Thyroid gland (tissue), 4 donors: ENCODE measurements around the gene SPTBN1. TPM values are rescaled to one million over a fixed set of nuclear protein-coding genes. Genes with fewer than 3 reads are reported as not detected.

ENCODE experiments used
- DNase-seq, 2 donors: peaks; one replicate each; pipeline ENCODE4 v3.0.0-alpha.2; 2019
- H3K27ac ChIP-seq, 3 donors: fragments of 200-600 bp; sonication (generic); 1 replicate in 2 of 3; 2 replicates in 1 of 3; pipeline ENCODE4 v1.5.1; 2016 to 2019; ENCODE audit warnings: mild to moderate bottlenecking in 1 of 3, moderate library complexity in 1 of 3
- H3K27me3 ChIP-seq: fragments of 200-600 bp; sonication (generic); one replicate; pipeline ENCODE4 v1.5.1; 2019
- H3K36me3 ChIP-seq, 2 donors: fragments of 200-600 bp; sonication (generic); one replicate each; pipeline ENCODE4 v1.5.1; 2016 to 2019
- H3K4me1 ChIP-seq, 2 donors: fragments of 200-600 bp; sonication (generic); one replicate each; pipeline ENCODE4 v1.5.1; 2017 to 2019
- H3K4me3 ChIP-seq, 3 donors: fragments of 200-600 bp; sonication (generic); replicated peaks in 1 of 3; 1 replicate in 2 of 3; 2 replicates in 1 of 3; pipeline ENCODE4 v1.5.1; 2016; ENCODE audit warnings: mild to moderate bottlenecking in 1 of 3
- H3K9me3 ChIP-seq: fragments of 200-600 bp; sonication (generic); one replicate; pipeline ENCODE4 v1.5.1; 2017
- POLR2A ChIP-seq, 2 donors: fragments of 450-650 bp; IDR thresholded peaks; one replicate each; pipeline ENCODE4 v1.6.1; 2017; ENCODE audit warnings: antibody characterized with exemption in 2 of 2, mild to moderate bottlenecking in 2 of 2, moderate library complexity in 1 of 2
- WGBS, 2 donors: methylation state at CpG; one replicate each; pipeline ENCODE4 v1.1.5; 2017; 5-methylcytosine and 5-hydroxymethylcytosine counted together
- intact Hi-C: fragments of 100-400 bp; cut with DNase I; formaldehyde crosslinking; loops from one replicate; pipeline ENCODE4 v1.15.1; 2023
- total RNA-seq, 4 donors: library from RNA; depleted of rRNA; stranded (reverse); fragments of >200 nt; gene quantifications; one replicate each; pipeline ENCODE4 v1.2.3, GENCODE V29; 2016
- TF ChIP-seq, protein P1 (sequence below), 6 experiments: fragments of 200-600 bp in 3 of 6; fragments of 450-650 bp in 3 of 6; sonication (generic) in 3 of 6; IDR thresholded peaks; one replicate each; pipeline ENCODE4 v1.5.1; 2016 to 2019; ENCODE audit warnings: antibody characterized with exemption in 6 of 6, mild to moderate bottlenecking in 2 of 6, inconsistent platforms in 1 of 6, moderate library complexity in 1 of 6

Gene SPTBN1
- total RNA-seq, 4 donors from 2014 or later = 381 to 513 (median 419) TPM

GRCh38 chr2:54539683-54540082 lies 83.6 kb downstream of the SPTBN1 start:
- peaks cover 0 to 17% of the 10 kb centered on the region in 2 donors for H3K4me1 ChIP-seq
- H3K27ac ChIP-seq = no peak overlapping the region
- H3K4me3 ChIP-seq = no peak overlapping the region
- DNase-seq = no peak
- intact Hi-C loops = no loop called here
- no peaks in the 10 kb centered on the region for H3K36me3 ChIP-seq
- WGBS, 2 donors = 90 to 94% methylated on average over 6 of the region's 6 CpGs
- no peaks in the 10 kb centered on the region for H3K9me3 ChIP-seq
- H3K27me3 ChIP-seq = no peaks in the 10 kb centered on the region
- TF ChIP-seq, protein P1, sequence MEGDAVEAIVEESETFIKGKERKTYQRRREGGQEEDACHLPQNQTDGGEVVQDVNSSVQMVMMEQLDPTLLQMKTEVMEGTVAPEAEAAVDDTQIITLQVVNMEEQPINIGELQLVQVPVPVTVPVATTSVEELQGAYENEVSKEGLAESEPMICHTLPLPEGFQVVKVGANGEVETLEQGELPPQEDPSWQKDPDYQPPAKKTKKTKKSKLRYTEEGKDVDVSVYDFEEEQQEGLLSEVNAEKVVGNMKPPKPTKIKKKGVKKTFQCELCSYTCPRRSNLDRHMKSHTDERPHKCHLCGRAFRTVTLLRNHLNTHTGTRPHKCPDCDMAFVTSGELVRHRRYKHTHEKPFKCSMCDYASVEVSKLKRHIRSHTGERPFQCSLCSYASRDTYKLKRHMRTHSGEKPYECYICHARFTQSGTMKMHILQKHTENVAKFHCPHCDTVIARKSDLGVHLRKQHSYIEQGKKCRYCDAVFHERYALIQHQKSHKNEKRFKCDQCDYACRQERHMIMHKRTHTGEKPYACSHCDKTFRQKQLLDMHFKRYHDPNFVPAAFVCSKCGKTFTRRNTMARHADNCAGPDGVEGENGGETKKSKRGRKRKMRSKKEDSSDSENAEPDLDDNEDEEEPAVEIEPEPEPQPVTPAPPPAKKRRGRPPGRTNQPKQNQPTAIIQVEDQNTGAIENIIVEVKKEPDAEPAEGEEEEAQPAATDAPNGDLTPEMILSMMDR (IDR thresholded peaks at IDR 0.05) = no peak
- no peak for TF ChIP-seq POLR2A (IDR thresholded peaks at IDR 0.05)

GRCh38 chr2:54540194-54540593 lies 84.1 kb downstream of the SPTBN1 start:
- Histone ChIP-seq H3K4me3 (no peak overlapping the region), H3K9me3 (no peaks in the 10 kb centered on the region), H3K27me3 (no peaks in the 10 kb centered on the region), H3K36me3 (no peaks in the 10 kb centered on the region), H3K4me1 (peaks cover 0 to 17% of the 10 kb centered on the region in 2 donors), H3K27ac (no peak overlapping the region)
- WGBS, 2 donors = 71 to 79% methylated on average over 1 of the region's 1 CpG
- intact Hi-C loops = no loop called here
- TF ChIP-seq, protein P1 (IDR thresholded peaks at IDR 0.05) = no peak
- TF ChIP-seq POLR2A (IDR thresholded peaks at IDR 0.05) = no peak
- no peak for DNase-seq

GRCh38 chr2:54541995-54542394 lies 85.9 kb downstream of the SPTBN1 start:
- H3K4me1 ChIP-seq = peaks cover 6 to 27% of the 10 kb centered on the region in 2 donors
- H3K36me3 ChIP-seq = no peaks in the 10 kb centered on the region
- 65 to 66% methylated on average over 4 of the region's 4 CpGs for WGBS, 2 donors
- peak overlapping the region in 1 of 3 donors; percentile 20 for H3K27ac ChIP-seq
- TF ChIP-seq, protein P1 (IDR thresholded peaks at IDR 0.05) = no peak
- TF ChIP-seq POLR2A (IDR thresholded peaks at IDR 0.05) = no peak
- intact Hi-C loops = no loop called here
- H3K9me3 ChIP-seq = no peaks in the 10 kb centered on the region
- H3K27me3 ChIP-seq = no peaks in the 10 kb centered on the region
- H3K4me3 ChIP-seq = no peak overlapping the region
- DNase-seq = no peak

- 81 to 87% methylated on average over 3 of the region's 3 CpGs for WGBS, 2 donors
- Histone ChIP-seq H3K27me3 (no peaks in the 10 kb centered on the region), H3K36me3 (no peaks in the 10 kb centered on the region), H3K4me1 (peaks cover 6 to 27% of the 10 kb centered on the region in 2 donors), H3K4me3 (no peak overlapping the region), H3K27ac (no peak overlapping the region), H3K9me3 (no peaks in the 10 kb centered on the region)
- TF ChIP-seq, protein P1 (IDR thresholded peaks at IDR 0.05) = no peak
- TF ChIP-seq POLR2A (IDR thresholded peaks at IDR 0.05) = no peak
- intact Hi-C loops = no loop called here
- DNase-seq = no peak
Observed at GRCh38 chr2:54543733-54544396, 87.7 kb downstream of the SPTBN1 start.

- H3K27ac ChIP-seq = peak overlapping the region in 1 of 3 donors; percentile 44
- TF ChIP-seq, protein P1 (IDR thresholded peaks at IDR 0.05) = no peak
- TF ChIP-seq POLR2A (IDR thresholded peaks at IDR 0.05) = no peak
- no peaks in the 10 kb centered on the region for H3K9me3 ChIP-seq
- no peaks in the 10 kb centered on the region for H3K27me3 ChIP-seq
- WGBS, 2 donors = 69 to 77% methylated on average over 3 of the region's 3 CpGs
- peaks cover 11 to 42% of the 10 kb centered on the region in 2 donors for H3K4me1 ChIP-seq
- no peaks in the 10 kb centered on the region for H3K36me3 ChIP-seq
- intact Hi-C loops = no loop called here
- no peak for DNase-seq
- H3K4me3 ChIP-seq = no peak overlapping the region
Observed at GRCh38 chr2:54545702-54546450, 89.7 kb downstream of the SPTBN1 start.
